Measurements from ENCODE around the gene SNAI3.
"Not testable (repeated sequence)": the region's sequence is repeated elsewhere in the genome, so short reads cannot be mapped to it uniquely, and the experiment has no call there.

Gene SNAI3

GRCh38 chr16:88669980-88670379 lies 16.3 kb downstream of the SNAI3 start:
- no peak for DNase-seq (ENCODE audit: low read depth in 2 of 2)

GRCh38 chr16:88669493-88669892 lies 16.8 kb downstream of the SNAI3 start:
- not testable (repeated sequence) for DNase-seq (ENCODE audit: low read depth in 2 of 2)

- no peak for DNase-seq (ENCODE audit: low read depth in 2 of 2)
Observed at GRCh38 chr16:88667461-88667860, 18.8 kb downstream of the SNAI3 start.

- no peak for DNase-seq (ENCODE audit: low read depth in 2 of 2)
Observed at GRCh38 chr16:88665570-88665969, 20.7 kb downstream of the SNAI3 start.

- no peak for DNase-seq (ENCODE audit: low read depth in 2 of 2)
Observed at GRCh38 chr16:88665148-88665547, 21.2 kb downstream of the SNAI3 start.

- peak; percentile 89 to 93 for DNase-seq (ENCODE audit: low read depth in 2 of 2)
Observed at GRCh38 chr16:88662843-88663606, 23.3 kb downstream of the SNAI3 start, which contains the start of gene MVD. Gene MVD, minus strand, starts transcription at chr16:88663091. Its CDS starts 11 bp downstream, at chr16:88663080.

- DNase-seq (ENCODE audit: low read depth in 2 of 2), result no peak
Observed at GRCh38 chr16:88662222-88662842, 24.0 kb downstream of the SNAI3 start.

- no peak for DNase-seq (ENCODE audit: low read depth in 2 of 2)
Observed at GRCh38 chr16:88661468-88661867, 24.8 kb downstream of the SNAI3 start.

- no peak for DNase-seq (ENCODE audit: low read depth in 2 of 2)
Observed at GRCh38 chr16:88659160-88659559, 27.1 kb downstream of the SNAI3 start.

- DNase-seq (ENCODE audit: low read depth in 2 of 2), result no peak
Observed at GRCh38 chr16:88658714-88659113, 27.6 kb downstream of the SNAI3 start.

GRCh38 chr16:88657371-88657770 lies 28.9 kb downstream of the SNAI3 start:
- DNase-seq (ENCODE audit: low read depth in 2 of 2), result no peak

- no peak for DNase-seq (ENCODE audit: low read depth in 2 of 2)
Observed at GRCh38 chr16:88656291-88656980, 29.9 kb downstream of the SNAI3 start.

- no peak for DNase-seq (ENCODE audit: low read depth in 2 of 2)
Observed at GRCh38 chr16:88655733-88656281, 30.5 kb downstream of the SNAI3 start.

- no peak for DNase-seq (ENCODE audit: low read depth in 2 of 2)
Observed at GRCh38 chr16:88655053-88655732, 31.1 kb downstream of the SNAI3 start.

- no peak for DNase-seq (ENCODE audit: low read depth in 2 of 2)
Observed at GRCh38 chr16:88654363-88655052, 31.8 kb downstream of the SNAI3 start.

GRCh38 chr16:88653596-88654362 lies 32.5 kb downstream of the SNAI3 start:
- DNase-seq (ENCODE audit: low read depth in 2 of 2), result no peak

- no peak for DNase-seq (ENCODE audit: low read depth in 2 of 2)
Observed at GRCh38 chr16:88653101-88653500, 33.2 kb downstream of the SNAI3 start.

GRCh38 chr16:88652762-88653063 lies 33.6 kb downstream of the SNAI3 start:
- DNase-seq (ENCODE audit: low read depth in 2 of 2), result no peak

- DNase-seq (ENCODE audit: low read depth in 2 of 2), result no peak
Observed at GRCh38 chr16:88651989-88652761, 34.1 kb downstream of the SNAI3 start.

All from activated CD4-positive, alpha-beta T cell treated with anti-CD3 and anti-CD28 coated beads for 24 hours (primary cell).